WERI-Rb-1 (cell line): Measurements from ENCODE around the gene ZBTB20.

Experiments used
- DNase-seq: peaks from one replicate; pipeline ENCODE4 v3.0.0-alpha.2; 2020
- H3K27ac ChIP-seq: fragments of 250-450 bp; sonication (Bioruptor Pico); 2 replicates; pipeline ENCODE4 v1.5.1; 2020; ENCODE audit warnings: mild to moderate bottlenecking, moderate library complexity
- H3K27me3 ChIP-seq: fragments of 250-450 bp; sonication (Bioruptor Pico); 2 replicates; pipeline ENCODE4 v1.5.1; 2021; ENCODE audit warnings: mild to moderate bottlenecking, low read depth, moderate library complexity; ENCODE audit not compliant: insufficient read depth, severe bottlenecking
- H3K36me3 ChIP-seq: fragments of 250-450 bp; sonication (Bioruptor Pico); 2 replicates; pipeline ENCODE4 v1.5.1; 2020; ENCODE audit warnings: mild to moderate bottlenecking, moderate library complexity
- H3K4me3 ChIP-seq: 2 replicates; pipeline ENCODE4 v1.5.1; 2011; ENCODE audit warnings: low read depth, mild to moderate bottlenecking, control low read depth, low read length
- H3K9me3 ChIP-seq: fragments of 250-450 bp; sonication (Bioruptor Pico); 2 replicates; pipeline ENCODE4 v1.5.1; 2021; ENCODE audit warnings: mild to moderate bottlenecking, moderate library complexity; ENCODE audit not compliant: severe bottlenecking
- CTCF ChIP-seq: IDR thresholded peaks from 2 replicates; pipeline ENCODE4 v1.5.1; 2011; ENCODE audit warnings: low read depth, mild to moderate bottlenecking, control low read depth, inconsistent platforms, low read length

The ZBTB20 gene

GRCh38 chr3:115098354-115099073 is 48.6 kb downstream of the ZBTB20 start:
- Histone ChIP-seq H3K9me3 (no peaks in the 10 kb centered on the region), H3K27ac (no peak overlapping the region), H3K36me3 (no peaks in the 10 kb centered on the region), H3K4me3 (no peak overlapping the region), H3K27me3 (no peaks in the 10 kb centered on the region)
- DNase-seq = no peak
- no peak for TF ChIP-seq CTCF

- Histone ChIP-seq H3K27me3 (no peaks in the 10 kb centered on the region), H3K36me3 (no peaks in the 10 kb centered on the region), H3K9me3 (no peaks in the 10 kb centered on the region), H3K4me3 (no peak overlapping the region), H3K27ac (no peak overlapping the region)
- TF ChIP-seq CTCF = no peak
- no peak for DNase-seq
Measured at GRCh38 chr3:115095236-115095635, 51.9 kb downstream of the ZBTB20 start.

GRCh38 chr3:115092220-115092791 is 54.8 kb downstream of the ZBTB20 start:
- Histone ChIP-seq H3K9me3 (no peaks in the 10 kb centered on the region), H3K27ac (no peak overlapping the region), H3K4me3 (no peak overlapping the region), H3K36me3 (no peaks in the 10 kb centered on the region), H3K27me3 (no peaks in the 10 kb centered on the region)
- peak; percentile 81 for TF ChIP-seq CTCF
- DNase-seq = peak; percentile 73

- Histone ChIP-seq H3K27ac (no peak overlapping the region), H3K36me3 (no peaks in the 10 kb centered on the region), H3K27me3 (no peaks in the 10 kb centered on the region), H3K4me3 (no peak overlapping the region), H3K9me3 (no peaks in the 10 kb centered on the region)
- TF ChIP-seq CTCF = no peak
- no peak for DNase-seq
Measured at GRCh38 chr3:115090712-115091111, 56.4 kb downstream of the ZBTB20 start.

GRCh38 chr3:115089481-115089880 is 57.6 kb downstream of the ZBTB20 start:
- DNase-seq = no peak
- no peak overlapping the region for H3K27ac ChIP-seq
- H3K9me3 ChIP-seq = no peaks in the 10 kb centered on the region
- H3K4me3 ChIP-seq = no peak overlapping the region
- no peaks in the 10 kb centered on the region for H3K27me3 ChIP-seq
- no peak for TF ChIP-seq CTCF
- no peaks in the 10 kb centered on the region for H3K36me3 ChIP-seq

- H3K9me3 ChIP-seq = no peaks in the 10 kb centered on the region
- no peaks in the 10 kb centered on the region for H3K27me3 ChIP-seq
- TF ChIP-seq CTCF = no peak
Measured at GRCh38 chr3:115087512-115087911, 59.6 kb downstream of the ZBTB20 start.

More at GRCh38 chr3:115087512-115087911, 59.6 kb downstream of the ZBTB20 start:
- DNase-seq = no peak
- H3K36me3 ChIP-seq = no peaks in the 10 kb centered on the region
- no peak overlapping the region for H3K4me3 ChIP-seq
- H3K27ac ChIP-seq = no peak overlapping the region
